Neural cell (in vitro differentiated cells): ENCODE results near the gene TMEM187. TPM values are rescaled to one million over a fixed set of nuclear protein-coding genes. Genes with fewer than 3 reads are reported as not detected.

Source experiments
- H2AFZ ChIP-seq: fragments of 200-600, 300-800 bp; sonication (generic), shearing (Covaris generic); 2 replicates; pipeline ENCODE4 v1.6.0; 2014; ENCODE audit warnings: low read depth, mild to moderate bottlenecking, antibody characterized with exemption, low read length, moderate library complexity
- H3F3A ChIP-seq: fragments of 200-600 bp; shearing (Covaris generic); 2 replicates; pipeline ENCODE4 v1.6.1; 2016; ENCODE audit warnings: mild to moderate bottlenecking, moderate library complexity, mixed read lengths, antibody characterized with exemption, low read length; ENCODE audit not compliant: insufficient read depth, poor library complexity, severe bottlenecking
- H3K27ac ChIP-seq: fragments of 200-600, 300-800 bp; sonication (generic), shearing (Covaris generic); 2 replicates; pipeline ENCODE4 v1.5.1; 2014; ENCODE audit warnings: mild to moderate bottlenecking, low read length, moderate library complexity
- H3K27me3 ChIP-seq: fragments of 300-800, 200-600 bp; sonication (generic), shearing (Covaris generic); 2 replicates; pipeline ENCODE4 v1.6.0; 2014; ENCODE audit warnings: mild to moderate bottlenecking, low read depth, low read length, moderate library complexity; ENCODE audit not compliant: insufficient read depth
- H3K36me3 ChIP-seq: fragments of 300-800, 200-600 bp; sonication (generic), shearing (Covaris generic); 2 replicates; pipeline ENCODE4 v1.5.1; 2014; ENCODE audit warnings: mild to moderate bottlenecking, antibody characterized with exemption, low read length, moderate library complexity; ENCODE audit not compliant: insufficient read depth
- H3K4me2 ChIP-seq: fragments of 300-800, 200-600 bp; sonication (generic), shearing (Covaris generic); 2 replicates; pipeline ENCODE4 v1.6.0; 2014; ENCODE audit warnings: mild to moderate bottlenecking, low read length
- H3K4me3 ChIP-seq: fragments of 300-800, 200-600 bp; sonication (generic), shearing (Covaris generic); 2 replicates; pipeline ENCODE4 v1.5.1; 2014; ENCODE audit warnings: mild to moderate bottlenecking, low read length, moderate library complexity
- H3K79me2 ChIP-seq: fragments of 200-600 bp; shearing (Covaris generic); replicated peaks from 2 replicates; pipeline ENCODE4 v1.6.0; 2014; ENCODE audit warnings: mild to moderate bottlenecking, low read length, moderate library complexity; ENCODE audit not compliant: insufficient read depth
- H3K9ac ChIP-seq: fragments of 300-800, 200-600 bp; sonication (generic), shearing (Covaris generic); 2 replicates; pipeline ENCODE4 v1.6.1; 2016; ENCODE audit warnings: mild to moderate bottlenecking, low read length, mixed read lengths
- H3K9me2 ChIP-seq: fragments of 200-600 bp; shearing (Covaris generic); 2 replicates; pipeline ENCODE4 v1.6.1; 2016; ENCODE audit warnings: mild to moderate bottlenecking, low read length, mixed read lengths; ENCODE audit not compliant: insufficient read depth
- H3K9me3 ChIP-seq: fragments of 200-600, 300-800 bp; sonication (generic), shearing (Covaris generic); 2 replicates; pipeline ENCODE4 v1.6.1; 2016; ENCODE audit warnings: mild to moderate bottlenecking, mixed run types, low read length, moderate library complexity, mixed read lengths
- H4K20me1 ChIP-seq: fragments of 200-600 bp; shearing (Covaris generic); 2 replicates; pipeline ENCODE4 v1.6.1; 2016; ENCODE audit warnings: mild to moderate bottlenecking, mixed run types; ENCODE audit not compliant: insufficient read depth
- CTCF ChIP-seq: fragments of 450-650 bp; IDR thresholded peaks from 2 replicates; pipeline ENCODE4 v1.5.1; 2014; ENCODE audit warnings: antibody characterized with exemption, mild to moderate bottlenecking, moderate library complexity; ENCODE audit not compliant: poor library complexity, severe bottlenecking
- EP300 ChIP-seq: fragments of 450-650 bp; conservative IDR thresholded peaks from 2 replicates; pipeline ENCODE4 v1.6.1; 2014; ENCODE audit warnings: antibody characterized with exemption, mild to moderate bottlenecking, moderate library complexity; ENCODE audit not compliant: poor library complexity, severe bottlenecking
- EZH2 ChIP-seq: fragments of 200-600, 300-800 bp; shearing (Covaris generic), sonication (generic); IDR thresholded peaks from 2 replicates; pipeline ENCODE4 v1.6.1; 2014; ENCODE audit warnings: antibody characterized with exemption, low read length, borderline replicate concordance, mild to moderate bottlenecking; ENCODE audit not compliant: insufficient read depth, poor library complexity, severe bottlenecking
- MXI1 ChIP-seq: fragments of 450-650 bp; conservative IDR thresholded peaks from 2 replicates; pipeline ENCODE4 v1.6.1; 2014; ENCODE audit warnings: antibody characterized with exemption, mild to moderate bottlenecking; ENCODE audit not compliant: poor library complexity, severe bottlenecking
- POLR2AphosphoS5 ChIP-seq: IDR thresholded peaks from 2 replicates; pipeline ENCODE4 v1.6.1; 2012
- RAD21 ChIP-seq: fragments of 450-650 bp; conservative IDR thresholded peaks from 2 replicates; pipeline ENCODE4 v1.6.1; 2014; ENCODE audit warnings: antibody characterized with exemption, mild to moderate bottlenecking, moderate library complexity
- REST ChIP-seq: IDR thresholded peaks from 2 replicates; pipeline ENCODE4 v1.6.1; 2012; ENCODE audit warnings: borderline replicate concordance
- SMC3 ChIP-seq: fragments of 450-650 bp; conservative IDR thresholded peaks from 2 replicates; pipeline ENCODE4 v1.6.1; 2014; ENCODE audit warnings: antibody characterized with exemption, mild to moderate bottlenecking, moderate library complexity; ENCODE audit not compliant: poor library complexity
- TAF1 ChIP-seq: IDR thresholded peaks from 2 replicates; pipeline ENCODE4 v1.6.1; 2012; ENCODE audit warnings: low read depth
- polyA plus RNA-seq: library from polyadenylated mRNA; depleted of rRNA; stranded (reverse); fragments of >200 nt; gene quantifications from 2 replicates; pipeline ENCODE4 v1.2.3, GENCODE V29; 2014

TMEM187 gene
- polyA plus RNA-seq, 1 donor from 2014 or later: 5.2 TPM

- Histone ChIP-seq H3K36me3 (no peaks in the 10 kb centered on the region), H3K9ac (no peak overlapping the region), H4K20me1 (no peaks in the 10 kb centered on the region), H3K79me2 (peaks cover 4% of the 10 kb centered on the region), H3K4me2 (no peak overlapping the region), H3F3A (no peaks in the 10 kb centered on the region), H3K4me3 (no peak overlapping the region), H3K27ac (no peak overlapping the region), H2AFZ (no peak overlapping the region), H3K9me3 (no peaks in the 10 kb centered on the region), H3K27me3 (no peaks in the 10 kb centered on the region), H3K9me2 (no peaks in the 10 kb centered on the region)
- no peak for TF ChIP-seq REST
- no peak for TF ChIP-seq CTCF
- TF ChIP-seq TAF1: no peak
- no peak for TF ChIP-seq EP300
- TF ChIP-seq POLR2AphosphoS5: no peak
- TF ChIP-seq SMC3: no peak
- no peak for TF ChIP-seq EZH2
- no peak for TF ChIP-seq MXI1
- TF ChIP-seq RAD21: no peak
Observed at GRCh38 chrX:153959649-153960048, 12.9 kb upstream of the TMEM187 start.

- H4K20me1 ChIP-seq: no peaks in the 10 kb centered on the region
Observed at GRCh38 chrX:153960077-153960476, 12.5 kb upstream of the TMEM187 start.

More at GRCh38 chrX:153960077-153960476, 12.5 kb upstream of the TMEM187 start:
- Histone ChIP-seq H3K9ac (no peak overlapping the region), H2AFZ (no peak overlapping the region), H3K79me2 (peaks cover 5% of the 10 kb centered on the region), H3K36me3 (no peaks in the 10 kb centered on the region), H3F3A (no peaks in the 10 kb centered on the region), H3K4me3 (no peak overlapping the region), H3K9me3 (no peaks in the 10 kb centered on the region), H3K9me2 (no peaks in the 10 kb centered on the region), H3K4me2 (no peak overlapping the region), H3K27ac (no peak overlapping the region), H3K27me3 (no peaks in the 10 kb centered on the region)
- TF ChIP-seq POLR2AphosphoS5: no peak
- TF ChIP-seq EP300: no peak
- TF ChIP-seq EZH2: no peak
- no peak for TF ChIP-seq MXI1
- no peak for TF ChIP-seq CTCF
- no peak for TF ChIP-seq REST
- no peak for TF ChIP-seq TAF1
- no peak for TF ChIP-seq SMC3
- TF ChIP-seq RAD21: no peak
